ENCODE measurements around the gene TSKU.

TSKU gene

GRCh38 chr11:76770642-76771445 is 12.3 kb upstream of the TSKU start:
- DNase-seq (ENCODE audit: low spot score): no peak

DNA sequence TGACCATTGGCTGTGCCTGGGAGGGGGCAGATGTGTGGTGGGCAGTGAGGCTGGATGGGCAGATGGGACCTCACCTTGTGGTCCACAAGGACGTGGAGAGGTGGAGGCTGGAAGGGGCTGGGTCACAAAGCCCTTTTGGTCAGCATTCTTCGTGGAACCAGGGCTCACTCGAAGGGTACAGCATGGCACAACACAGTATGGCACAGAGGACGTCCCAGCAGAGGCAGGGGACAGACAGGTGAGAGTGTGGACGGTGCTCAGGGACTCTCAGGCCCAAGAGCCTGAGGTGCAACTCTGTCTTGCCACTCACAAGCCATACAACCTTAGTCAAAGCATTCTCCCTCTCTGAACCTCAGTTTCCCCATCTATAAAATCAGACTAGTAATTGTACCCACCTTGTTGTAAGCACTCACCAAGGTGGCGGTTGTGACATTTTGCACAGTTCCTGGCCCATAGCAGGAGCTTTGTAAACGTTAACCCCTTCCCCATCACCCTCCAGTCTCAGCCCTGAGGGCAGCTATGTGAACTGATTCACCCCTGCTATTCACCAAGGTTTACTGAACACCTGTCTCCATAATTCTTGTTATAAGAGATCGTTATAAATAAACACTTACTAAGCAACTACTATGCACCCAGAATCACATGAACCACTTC is 11.6 kb upstream of the TSKU start:
- DNase-seq (ENCODE audit: low spot score): no peak

DNA sequence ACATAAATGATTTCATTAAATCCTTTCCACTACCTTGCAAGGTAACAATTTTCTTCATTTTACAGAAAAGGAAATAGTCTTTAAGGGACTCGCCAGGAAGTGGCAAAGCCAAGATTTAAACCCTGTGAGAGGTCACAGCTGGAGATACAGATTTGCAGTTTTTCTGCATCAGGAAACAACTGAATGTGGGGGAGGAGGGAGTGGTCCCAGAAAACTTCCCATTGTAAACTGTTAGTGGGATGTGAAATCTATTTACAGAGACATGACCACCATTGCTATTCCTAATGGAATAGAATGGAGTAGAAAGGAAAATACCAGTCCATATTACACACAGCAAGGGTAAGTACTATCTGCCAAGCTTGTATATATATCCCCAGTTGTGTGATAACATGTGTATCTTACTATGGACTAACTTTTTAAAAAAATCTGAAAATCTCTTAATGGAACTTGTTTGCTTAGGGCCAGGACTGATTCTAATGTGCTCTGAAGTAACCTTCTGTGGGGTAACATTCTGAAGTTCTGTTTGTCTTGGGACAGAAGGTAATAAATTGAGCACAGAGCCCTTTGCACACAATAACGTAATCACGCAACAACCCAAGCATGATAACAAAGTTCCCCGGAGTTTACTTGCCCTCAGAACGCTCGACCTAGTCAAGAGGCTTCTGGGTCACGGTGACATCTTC is 10.9 kb upstream of the TSKU start:
- no peak for DNase-seq (ENCODE audit: low spot score)

DNA sequence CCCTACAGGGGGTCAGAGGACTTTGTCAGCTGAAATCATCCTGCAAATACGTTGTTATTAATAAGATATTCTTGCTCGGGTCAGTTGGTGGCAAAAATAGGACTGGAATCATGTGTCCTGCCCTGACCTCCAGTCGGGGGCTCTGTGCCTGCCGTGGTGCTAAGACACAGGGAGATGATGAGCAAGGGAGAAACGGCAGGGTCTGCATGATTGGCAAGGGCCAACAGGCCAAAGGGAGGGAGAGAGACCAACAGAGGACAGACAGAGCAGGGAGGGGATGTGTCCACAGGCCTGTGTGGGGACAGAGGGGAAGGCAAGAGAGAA is 10.4 kb upstream of the TSKU start:
- DNase-seq (ENCODE audit: low spot score): no peak

DNA sequence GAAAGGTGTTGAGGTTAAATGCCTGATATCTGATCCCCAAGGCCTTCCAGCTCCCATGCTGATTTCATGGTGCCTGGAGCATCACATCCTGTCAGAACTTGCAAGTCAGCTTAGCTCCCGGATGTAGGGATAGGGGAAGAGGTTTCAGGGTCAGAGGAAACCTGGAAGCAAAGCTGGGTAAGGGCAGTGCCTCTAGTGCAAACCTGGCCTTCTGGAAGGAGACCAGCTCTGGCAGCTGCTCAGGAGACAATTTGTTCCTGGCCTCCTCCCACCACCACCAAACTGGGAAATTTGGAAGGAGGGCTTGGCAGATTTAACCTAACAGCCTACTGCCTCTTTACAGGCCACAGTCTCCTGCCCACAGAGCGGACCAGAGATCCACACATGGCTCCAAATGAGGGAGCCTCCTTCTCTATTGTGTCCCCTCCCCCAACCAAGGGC is 9.2 kb upstream of the TSKU start:
- no peak for DNase-seq (ENCODE audit: low spot score)

- DNase-seq (ENCODE audit: low spot score): no peak
These were observed 6.7 kb upstream of the TSKU start for GRCh38 chr11:76776472-76776871.

GRCh38 chr11:76777305-76777704 is 5.9 kb upstream of the TSKU start:
- no peak for DNase-seq (ENCODE audit: low spot score)

- no peak for DNase-seq (ENCODE audit: low spot score)
These were observed 5.3 kb upstream of the TSKU start for GRCh38 chr11:76777876-76778275.

- DNase-seq (ENCODE audit: low spot score): no peak
These were observed 4.3 kb upstream of the TSKU start for GRCh38 chr11:76778874-76779273.

DNA sequence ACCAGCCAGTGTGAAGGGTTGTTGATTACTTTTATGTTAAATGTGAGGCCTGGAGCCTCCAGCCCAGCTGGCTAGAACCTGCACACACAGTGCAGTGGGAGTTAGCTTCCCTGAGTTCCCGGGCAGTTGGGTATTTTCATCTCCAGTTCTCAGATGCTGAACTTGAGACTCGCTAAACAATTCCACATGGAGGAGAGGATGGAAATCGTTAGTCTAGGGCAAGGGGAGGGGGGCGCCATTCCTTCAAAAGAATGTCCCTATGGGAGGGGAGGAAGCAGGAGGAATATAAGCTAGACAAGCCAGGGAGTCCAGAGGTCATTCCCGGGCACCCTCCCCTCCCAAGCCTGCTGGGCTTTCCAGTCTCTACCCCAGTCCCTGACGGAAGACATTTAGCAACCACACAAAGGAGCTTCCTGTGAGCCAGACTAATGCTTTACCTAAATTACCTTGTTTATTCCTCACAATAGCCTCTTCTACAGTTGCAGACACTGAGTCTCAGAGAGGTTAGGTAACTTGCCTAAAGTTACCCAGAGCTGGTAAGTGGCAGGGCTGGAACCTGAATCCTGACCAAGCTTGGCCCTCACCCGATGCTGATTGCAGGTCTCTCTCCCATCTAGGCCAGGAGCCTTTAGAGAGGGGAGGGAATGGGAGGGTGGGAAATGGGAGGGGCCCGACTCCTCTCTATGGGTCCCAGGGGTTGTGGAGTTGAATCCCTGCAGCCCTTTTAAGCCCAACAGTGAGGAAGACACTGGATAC is 1.9 kb upstream of the TSKU start:
- no peak for DNase-seq (ENCODE audit: low spot score)

- DNase-seq (ENCODE audit: low spot score): no peak
These were observed 1.2 kb upstream of the TSKU start for GRCh38 chr11:76781807-76782530.

DNA sequence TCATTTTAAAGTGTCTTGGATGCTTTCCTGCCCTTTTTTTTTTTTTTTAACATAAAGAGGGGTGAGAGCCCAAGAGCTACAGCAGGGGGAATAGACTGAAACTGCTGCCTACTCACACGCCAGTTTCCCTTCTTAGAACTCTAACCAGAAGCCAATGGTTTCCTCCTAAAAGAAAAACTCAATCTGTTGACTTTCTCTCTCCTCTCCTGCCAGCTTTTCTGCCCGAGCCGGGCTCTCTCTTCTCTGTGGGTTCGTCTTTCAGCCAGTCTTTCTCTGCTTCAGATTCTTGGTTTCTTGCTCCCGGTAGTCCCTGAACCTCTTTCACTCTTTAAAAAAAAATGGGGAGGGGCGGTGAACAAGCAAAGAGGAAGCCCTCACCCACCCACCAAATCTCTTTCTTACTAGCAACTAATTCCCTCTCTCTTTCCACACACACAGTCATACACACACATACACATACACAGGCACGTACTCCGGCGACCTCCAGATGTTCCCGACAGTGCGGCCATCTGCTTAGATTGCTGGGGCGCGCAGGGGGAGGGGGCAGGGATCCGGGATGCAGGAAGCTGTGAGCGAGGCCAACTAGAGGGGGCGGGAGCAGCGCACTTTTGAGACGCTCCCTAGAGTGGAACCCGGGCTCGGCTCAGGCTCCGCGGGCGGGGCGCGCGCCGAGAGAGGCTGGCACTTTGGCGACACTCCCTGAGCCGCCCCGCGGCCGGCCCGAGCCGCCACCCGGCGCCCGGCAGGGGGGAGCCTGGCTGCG is 444 bp upstream of the TSKU start:
- DNase-seq (ENCODE audit: low spot score): no peak

DNA sequence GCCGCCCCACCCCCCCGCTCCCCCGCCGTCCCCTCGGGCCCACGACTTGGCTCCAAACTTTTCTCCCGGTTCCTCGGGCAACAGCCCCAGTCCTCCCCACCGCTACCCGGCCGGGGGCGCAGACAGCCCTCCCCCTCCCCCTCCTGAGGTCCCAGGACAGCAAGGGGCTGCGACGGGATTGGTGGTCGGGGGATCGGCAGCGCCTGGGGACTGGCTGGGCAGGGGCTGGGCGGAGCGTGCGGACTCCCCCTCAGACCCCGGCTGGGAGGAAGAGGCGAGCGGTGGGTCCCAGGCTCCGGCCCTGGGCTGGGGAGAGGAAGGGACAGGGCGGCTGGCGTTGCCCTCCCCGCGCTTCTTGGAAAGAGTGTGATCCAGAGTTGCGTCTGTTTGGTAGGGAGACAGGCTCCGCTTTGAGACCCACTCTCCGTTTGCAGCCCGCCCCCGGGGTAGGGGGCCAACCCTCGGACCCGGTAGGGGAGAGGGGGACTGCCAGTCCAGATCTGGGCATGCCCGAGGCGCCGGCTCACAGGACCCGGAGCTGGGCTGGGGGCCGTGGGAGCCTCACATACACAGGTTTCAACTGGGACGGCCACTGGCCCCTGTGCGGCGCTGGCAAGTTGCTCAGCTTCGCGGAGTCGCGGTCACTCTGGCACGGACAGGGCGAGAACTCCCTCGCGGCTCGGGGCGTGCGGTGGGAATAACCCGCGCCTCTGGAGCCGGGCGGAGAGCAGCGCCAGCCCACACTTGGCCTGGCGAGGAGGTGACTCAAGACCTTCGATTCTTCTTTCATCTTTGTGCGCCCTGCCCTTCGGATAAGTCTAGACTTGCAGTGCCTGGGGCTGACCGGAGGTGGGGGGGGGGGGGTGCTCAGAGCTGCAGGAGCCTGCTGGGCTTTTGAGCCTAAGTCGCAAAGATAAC is 999 bp downstream of the TSKU start:
- no peak for DNase-seq (ENCODE audit: low spot score)

DNA sequence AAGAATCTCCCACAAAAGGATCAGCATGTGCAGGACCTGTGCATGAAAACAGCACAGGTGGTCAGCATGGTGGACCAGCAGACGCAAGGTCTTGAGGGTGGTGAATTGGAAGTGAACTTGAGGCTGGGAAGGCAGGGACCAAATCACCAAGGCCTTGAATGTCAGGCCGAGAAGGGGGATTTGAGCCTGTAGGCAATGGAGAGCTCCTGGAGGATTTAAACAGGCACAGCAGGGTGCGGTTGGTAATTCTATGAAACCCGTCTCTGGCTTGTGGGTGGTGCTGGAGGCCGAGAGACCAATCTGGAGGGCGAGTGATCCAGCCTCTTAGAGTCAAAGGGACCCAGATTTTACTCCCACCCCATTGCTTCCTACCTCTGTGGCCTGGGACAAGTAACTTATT is 2.4 kb downstream of the TSKU start:
- no peak for DNase-seq (ENCODE audit: low spot score)

DNA sequence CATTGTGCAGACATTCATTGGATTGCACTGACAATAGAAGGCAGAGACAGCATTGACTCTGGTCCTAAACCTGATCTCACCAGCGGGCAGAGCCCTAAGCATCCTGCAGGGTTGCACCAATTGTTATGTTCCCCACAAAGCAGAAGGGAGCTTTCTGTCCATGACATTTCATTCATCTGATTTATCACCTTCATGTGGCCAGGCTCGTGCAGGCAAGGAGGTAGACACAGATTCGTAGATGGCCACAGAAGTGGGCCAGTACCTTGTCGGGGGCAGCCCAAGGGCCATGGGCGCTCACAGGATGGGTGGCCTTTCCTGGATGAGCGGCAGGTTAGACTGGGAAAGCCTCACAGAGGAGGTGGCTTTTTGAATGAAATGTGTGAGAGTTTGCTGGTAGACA is 2.9 kb downstream of the TSKU start:
- DNase-seq (ENCODE audit: low spot score): no peak

- DNase-seq (ENCODE audit: low spot score): no peak
These were observed 3.4 kb downstream of the TSKU start for GRCh38 chr11:76786441-76787014.

DNA sequence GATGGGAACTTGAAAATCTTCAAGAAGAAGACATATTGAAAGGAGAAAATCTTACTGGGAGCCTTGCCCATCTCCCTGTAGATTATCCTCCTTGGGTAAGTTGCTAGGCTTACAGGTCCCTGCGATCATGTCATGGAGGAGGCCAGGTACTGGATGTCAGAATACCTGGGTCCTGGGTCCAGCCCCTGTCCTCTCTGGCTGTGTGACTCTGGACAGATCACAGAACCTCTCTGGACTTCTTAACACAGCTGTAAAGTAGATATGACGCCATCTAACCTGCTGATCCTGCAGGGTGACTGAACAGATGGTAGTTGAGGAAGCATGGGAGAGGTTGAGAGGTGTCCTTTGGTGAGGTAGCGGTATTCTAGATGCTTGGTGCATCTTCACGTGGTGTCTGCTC is 4.1 kb downstream of the TSKU start:
- no peak for DNase-seq (ENCODE audit: low spot score)

- no peak for DNase-seq (ENCODE audit: low spot score)
These were observed 4.9 kb downstream of the TSKU start for GRCh38 chr11:76787911-76788596.

All from CD4-positive, alpha-beta T cell treated with Interleukin-15 for 4 hours (primary cell).